H1 (cell line): ENCODE data around the gene GALNT17. TPM values are rescaled to one million over a fixed set of nuclear protein-coding genes. Genes with fewer than 3 reads are reported as not detected.

Source experiments
- CTCF ChIA-PET: fragments of 300-600 bp; sonication (Branson Sonifier 250); formaldehyde crosslinking; loops from one replicate; lab custom pipeline; 2021; ENCODE audit not compliant: partially characterized antibody; lab: Charles Lee
- POLR2A ChIA-PET: fragments of 300-600 bp; sonication (Branson Sonifier 250); formaldehyde crosslinking; loops from one replicate; lab custom pipeline; 2021; ENCODE audit warnings: inconsistent platforms; ENCODE audit not compliant: partially characterized antibody; lab: Charles Lee
- DNase-seq, 2 experiments: peaks; one replicate each; pipeline versions ENCODE4 v3.0.0 to v3.0.0-alpha.2; 2010 to 2022; ENCODE audit warnings: low spot score in 2 of 2, low read depth in 1 of 2, mixed read lengths in 1 of 2
- FAIRE-seq: peaks from 2 replicates; lab custom pipeline; 2011; peaks lifted over from hg19 to GRCh38; lab: Jason Lieb, UNC
- H2AFZ ChIP-seq: 2 replicates; pipeline ENCODE4 v1.8.1; 2012; ENCODE audit warnings: low read length, inconsistent platforms
- H2AK5ac ChIP-seq: 2 replicates; pipeline ENCODE4 v1.6.1; 2013; ENCODE audit warnings: low read depth, low read length
- H2BK120ac ChIP-seq: replicated peaks from 2 replicates; pipeline ENCODE3; 2013; ENCODE audit warnings: low read depth, low read length, inconsistent platforms
- H2BK12ac ChIP-seq: 2 replicates; pipeline ENCODE4 v1.6.1; 2013; ENCODE audit warnings: low read depth, low read length
- H2BK15ac ChIP-seq: 2 replicates; pipeline ENCODE4 v1.6.1; 2013; ENCODE audit warnings: low read length
- H2BK20ac ChIP-seq: 2 replicates; pipeline ENCODE4 v1.6.1; 2013; ENCODE audit warnings: low read length
- H2BK5ac ChIP-seq: 2 replicates; pipeline ENCODE4 v1.6.1; 2013; ENCODE audit warnings: low read depth, low read length
- H3K14ac ChIP-seq: 2 replicates; pipeline ENCODE4 v1.6.1; 2013; ENCODE audit warnings: inconsistent platforms; ENCODE audit not compliant: insufficient read length
- H3K18ac ChIP-seq: 2 replicates; pipeline ENCODE4 v1.6.1; 2013; ENCODE audit warnings: low read length; ENCODE audit errors: extremely low read depth
- H3K23ac ChIP-seq: 2 replicates; pipeline ENCODE4 v1.6.1; 2013; ENCODE audit warnings: inconsistent platforms; ENCODE audit not compliant: insufficient read length
- H3K23me2 ChIP-seq: 2 replicates; pipeline ENCODE4 v1.6.1; 2013; ENCODE audit warnings: low read depth, low read length
- H3K27ac ChIP-seq: 2 replicates; pipeline ENCODE4 v1.6.1; 2011; ENCODE audit warnings: low read depth, low read length, inconsistent platforms
- H3K27me3 ChIP-seq, 4 experiments: replicated peaks in 1 of 4; 1 replicate in 1 of 4; 2 replicates in 3 of 4; pipeline versions ENCODE4 v1.6.1 to v1.8.1; 2011 to 2013; ENCODE audit warnings: low read length in 3 of 4, mild to moderate bottlenecking in 3 of 4, inconsistent platforms in 2 of 4, mixed read lengths in 2 of 4, moderate library complexity in 1 of 4; ENCODE audit not compliant: control insufficient read depth in 3 of 4, insufficient read depth in 3 of 4; ENCODE audit errors: extremely low read depth in 1 of 4
- H3K36me3 ChIP-seq, 4 experiments: 2 replicates each; pipeline versions ENCODE4 v1.6.1 to v1.8.1; 2011 to 2013; ENCODE audit warnings: mild to moderate bottlenecking in 4 of 4, low read length in 3 of 4, moderate library complexity in 2 of 4, control low read depth in 1 of 4, inconsistent platforms in 1 of 4; ENCODE audit not compliant: insufficient read depth in 4 of 4, control insufficient read depth in 2 of 4
- H3K4ac ChIP-seq: replicated peaks from 2 replicates; pipeline ENCODE3; 2013; ENCODE audit warnings: low read length, low read depth, mixed read lengths, inconsistent platforms; ENCODE audit not compliant: insufficient read length
- H3K4me1 ChIP-seq, 4 experiments: replicated peaks in 1 of 4; 1 replicate in 1 of 4; 2 replicates in 3 of 4; pipeline versions ENCODE4 v1.6.1 to v1.8.1; 2011 to 2013; ENCODE audit warnings: low read length in 3 of 4, inconsistent platforms in 2 of 4, mixed read lengths in 1 of 4; ENCODE audit not compliant: insufficient read depth in 4 of 4, control insufficient read depth in 3 of 4
- H3K4me2 ChIP-seq, 2 experiments: 2 replicates each; pipeline versions ENCODE4 v1.6.1 to v1.8.1; 2011 to 2013; ENCODE audit warnings: low read depth in 2 of 2, low read length in 2 of 2, control low read depth in 1 of 2, inconsistent platforms in 1 of 2, mild to moderate bottlenecking in 1 of 2; ENCODE audit not compliant: insufficient read depth in 1 of 2
- H3K4me3 ChIP-seq, 4 experiments: fragments of 200-600, 300-600 bp in 1 of 4; sonication (generic), shearing (Covaris generic), sonication (Bioruptor Twin) in 1 of 4; 2 replicates each; pipeline versions ENCODE4 v1.5.1 to v1.8.1; 2011 to 2016; ENCODE audit warnings: low read length in 4 of 4, low read depth in 3 of 4, control low read depth in 2 of 4, inconsistent platforms in 2 of 4, mild to moderate bottlenecking in 2 of 4, mixed read lengths in 1 of 4, moderate library complexity in 1 of 4; ENCODE audit not compliant: insufficient read depth in 2 of 4; ENCODE audit errors: extremely low read depth in 1 of 4
- H3K56ac ChIP-seq: replicated peaks from 2 replicates; pipeline ENCODE3; 2013; ENCODE audit warnings: low read depth, mild to moderate bottlenecking, mixed read lengths, low read length, inconsistent platforms; ENCODE audit not compliant: insufficient read length
- H3K79me1 ChIP-seq: 2 replicates; pipeline ENCODE4 v1.6.1; 2013; ENCODE audit warnings: low read depth, low read length, control low read depth
- H3K79me2 ChIP-seq, 2 experiments: 2 replicates each; pipeline versions ENCODE4 v1.6.1 to v1.8.1; 2012 to 2013; ENCODE audit warnings: low read length in 2 of 2, mild to moderate bottlenecking in 2 of 2, inconsistent platforms in 1 of 2; ENCODE audit not compliant: insufficient read depth in 2 of 2, control insufficient read depth in 1 of 2
- H3K9ac ChIP-seq, 4 experiments: replicated peaks in 1 of 4; 1 replicate in 1 of 4; 2 replicates in 3 of 4; pipeline versions ENCODE4 v1.6.1 to v1.8.1; 2011 to 2013; ENCODE audit warnings: low read depth in 3 of 4, low read length in 3 of 4, control low read depth in 2 of 4, mild to moderate bottlenecking in 2 of 4, moderate library complexity in 2 of 4, inconsistent platforms in 1 of 4; ENCODE audit errors: extremely low read depth in 1 of 4
- H3K9me3 ChIP-seq, 2 experiments: 2 replicates each; pipeline versions ENCODE4 v1.6.1 to v1.8.1; 2012 to 2013; ENCODE audit warnings: mild to moderate bottlenecking in 2 of 2, moderate library complexity in 2 of 2, control low read depth in 1 of 2, inconsistent platforms in 1 of 2, low read depth in 1 of 2, low read length in 1 of 2, mixed read lengths in 1 of 2; ENCODE audit not compliant: insufficient read depth in 2 of 2
- H4K20me1 ChIP-seq, 2 experiments: replicated peaks in 1 of 2; 2 replicates each; pipeline versions ENCODE3 to v1.8.1; 2011 to 2013; ENCODE audit warnings: inconsistent platforms in 2 of 2, low read length in 2 of 2, mild to moderate bottlenecking in 1 of 2; ENCODE audit not compliant: insufficient read depth in 2 of 2, control insufficient read depth in 1 of 2
- H4K5ac ChIP-seq: 2 replicates; pipeline ENCODE4 v1.6.1; 2013; ENCODE audit warnings: low read length, low read depth, mixed read lengths, inconsistent platforms; ENCODE audit not compliant: insufficient read length
- H4K8ac ChIP-seq: 2 replicates; pipeline ENCODE4 v1.8.0; 2013; ENCODE audit warnings: mild to moderate bottlenecking, moderate library complexity, low read length, inconsistent platforms; ENCODE audit not compliant: insufficient read depth; ENCODE audit errors: extremely low read depth
- H4K91ac ChIP-seq: replicated peaks from 2 replicates; pipeline ENCODE3; 2013; ENCODE audit warnings: low read length, mixed read lengths, inconsistent platforms; ENCODE audit not compliant: insufficient read length
- NRF1 ChIP-seq: IDR thresholded peaks from 2 replicates; pipeline ENCODE4 v1.6.1; 2011; ENCODE audit warnings: mild to moderate bottlenecking, low read depth, low read length, improper control_type of control experiment
- RAD21 ChIP-seq, 2 experiments: IDR thresholded peaks in 1 of 2; conservative IDR thresholded peaks in 1 of 2; 2 replicates each; pipeline ENCODE4 v1.6.1; 2011; ENCODE audit warnings: low read depth in 2 of 2, low read length in 2 of 2, improper control_type of control experiment in 1 of 2, inconsistent platforms in 1 of 2, mild to moderate bottlenecking in 1 of 2, moderate library complexity in 1 of 2
- SIN3A ChIP-seq, 2 experiments: IDR thresholded peaks in 1 of 2; conservative IDR thresholded peaks in 1 of 2; 2 replicates each; pipeline ENCODE4 v1.6.1; 2011 to 2012; ENCODE audit warnings: low read length in 2 of 2, improper control_type of control experiment in 1 of 2, low read depth in 1 of 2, mild to moderate bottlenecking in 1 of 2
- SP1 ChIP-seq: IDR thresholded peaks from 2 replicates; pipeline ENCODE4 v1.6.1; 2011; ENCODE audit warnings: low read depth, low read length
- ZNF274 ChIP-seq: IDR thresholded peaks from 2 replicates; pipeline ENCODE4 v1.7.0; 2012; ENCODE audit warnings: low read length, borderline replicate concordance; ENCODE audit errors: extremely low read depth
- WGBS, 2 experiments: shearing (Covaris generic) in 1 of 2; methylation state at CpG; one replicate each; pipeline versions ENCODE4 v1.1.6 to v1.1.7; 2013 to 2015; ENCODE audit warnings: low lambda C conversion rate in 2 of 2, mixed read lengths in 2 of 2, inconsistent platforms in 1 of 2, low coverage in 1 of 2, missing lambda C conversion rate in 1 of 2; ENCODE audit not compliant: insufficient replicate concordance in 2 of 2, insufficient coverage in 1 of 2, insufficient read length in 1 of 2; ENCODE audit errors: extremely low coverage in 1 of 2, missing lambda C conversion rate in 1 of 2; 5-methylcytosine and 5-hydroxymethylcytosine counted together
- polyA plus RNA-seq, 7 experiments: library from polyadenylated mRNA; depleted of rRNA in 3 of 7; stranded (reverse) in 5 of 7; unstranded in 2 of 7; fragments of >200 nt in 5 of 7; fragments of 200-250 nt in 2 of 7; gene quantifications; 1 replicate in 5 of 7; 2 replicates in 1 of 7; 4 replicates in 1 of 7; pipeline versions ENCODE4 v1.2.1 to v1.2.3, GENCODE V29; 2011 to 2013; ENCODE audit warnings: missing spikeins in 2 of 7, mixed read lengths in 2 of 7
- total RNA-seq: library from RNA; stranded (reverse); fragmentation: NEBNext Ultra II Directional; extraction: Animal tissue kit (Norgen Biotek cat#: 25700); gene quantifications from 2 replicates; pipeline ENCODE4 v1.2.1, GENCODE V29; 2021
- TF ChIP-seq, protein P1 (sequence below): IDR thresholded peaks from 2 replicates; pipeline ENCODE4 v1.6.1; 2012; ENCODE audit warnings: low read length, inconsistent platforms
- TF ChIP-seq, protein P2 (sequence below): IDR thresholded peaks from 2 replicates; pipeline ENCODE4 v1.6.1; 2012; ENCODE audit warnings: inconsistent platforms

GALNT17 gene
- total and polyA plus RNA-seq, 2 of the 8 experiments (the other 6 are each of a cell fraction or from before 2014, with no cell fraction given): 37.7 to 47.0 TPM

DNA sequence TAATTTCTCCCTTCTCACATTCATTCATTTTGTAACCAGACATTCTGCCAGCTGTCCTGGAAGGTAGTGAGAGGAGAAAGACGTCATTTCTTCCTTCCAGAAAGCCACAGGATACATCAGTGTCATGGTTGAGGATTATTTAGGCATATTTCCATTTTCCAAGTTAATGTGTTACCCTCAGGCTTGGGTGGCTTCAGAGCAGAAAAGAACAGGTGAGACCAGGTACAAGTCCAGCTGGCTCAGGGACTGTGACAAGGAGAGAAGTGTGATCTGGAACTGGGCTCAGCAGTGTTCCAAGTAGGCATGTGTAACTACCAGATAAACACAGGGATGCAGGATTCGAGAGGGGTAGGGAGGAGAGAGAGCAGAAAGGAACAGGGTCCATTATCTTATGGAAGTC is 386.9 kb downstream of the GALNT17 start:
- Histone ChIP-seq H3K23me2 (no peaks in the 10 kb centered on the region; the same call in 1 of the 2 replicates), H3K36me3 (peaks cover 0 to 35% (median 4%) of the 10 kb centered on the region in 4 experiments; a peak in 5 of 8 replicates), H2BK120ac (no peak overlapping the region), H3K27ac (no peak overlapping the region), H3K79me2 (no peaks in the 10 kb centered on the region), H2AFZ (no peak overlapping the region), H4K5ac (no peak overlapping the region), H4K20me1 (no peaks in the 10 kb centered on the region), H2BK20ac (no peak overlapping the region), H3K18ac (no peak overlapping the region), H3K56ac (no peak overlapping the region), H4K91ac (no peak overlapping the region), H3K4ac (no peak overlapping the region), H2BK12ac (no peak overlapping the region), H3K4me2 (no peak overlapping the region), H3K27me3 (no peaks in the 10 kb centered on the region), H3K79me1 (no peaks in the 10 kb centered on the region), H3K23ac (no peak overlapping the region), H2BK5ac (no peak overlapping the region), H3K4me1 (no peaks in the 10 kb centered on the region), H3K9ac (no peak overlapping the region), H4K8ac (no peak overlapping the region), H3K4me3 (no peak overlapping the region), H3K14ac (no peak overlapping the region), H2AK5ac (no peak overlapping the region), H3K9me3 (peaks cover 21 to 22% of the 10 kb centered on the region in 2 experiments), H2BK15ac (no peak overlapping the region)
- DNase-seq (no peak), FAIRE-seq (no peak)
- TF ChIP-seq RAD21 (IDR thresholded peaks at IDR 0.05 in 1 of 2, conservative IDR thresholded peaks at IDR 0.05 in 1 of 2; ENCODE audit: low read depth in 2 of 2, low read length in 2 of 2) (no peak), SP1 (no peak), NRF1 (no peak), ZNF274 (no peak), SIN3A (conservative IDR thresholded peaks at IDR 0.05 in 1 of 2, IDR thresholded peaks at IDR 0.05 in 1 of 2; ENCODE audit: low read depth in 1 of 2, low read length in 2 of 2) (no peak)
- TF ChIP-seq, protein P1, sequence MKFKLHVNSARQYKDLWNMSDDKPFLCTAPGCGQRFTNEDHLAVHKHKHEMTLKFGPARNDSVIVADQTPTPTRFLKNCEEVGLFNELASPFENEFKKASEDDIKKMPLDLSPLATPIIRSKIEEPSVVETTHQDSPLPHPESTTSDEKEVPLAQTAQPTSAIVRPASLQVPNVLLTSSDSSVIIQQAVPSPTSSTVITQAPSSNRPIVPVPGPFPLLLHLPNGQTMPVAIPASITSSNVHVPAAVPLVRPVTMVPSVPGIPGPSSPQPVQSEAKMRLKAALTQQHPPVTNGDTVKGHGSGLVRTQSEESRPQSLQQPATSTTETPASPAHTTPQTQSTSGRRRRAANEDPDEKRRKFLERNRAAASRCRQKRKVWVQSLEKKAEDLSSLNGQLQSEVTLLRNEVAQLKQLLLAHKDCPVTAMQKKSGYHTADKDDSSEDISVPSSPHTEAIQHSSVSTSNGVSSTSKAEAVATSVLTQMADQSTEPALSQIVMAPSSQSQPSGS: no peak
- TF ChIP-seq, protein P2, sequence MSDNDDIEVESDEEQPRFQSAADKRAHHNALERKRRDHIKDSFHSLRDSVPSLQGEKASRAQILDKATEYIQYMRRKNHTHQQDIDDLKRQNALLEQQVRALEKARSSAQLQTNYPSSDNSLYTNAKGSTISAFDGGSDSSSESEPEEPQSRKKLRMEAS: no peak
- 86% methylated on average over 2 of the region's 2 CpGs; no CpG with 5 or more reads in 1 of the 2 experiments for WGBS, 2 experiments
- ChIA-PET CTCF (interaction anchor here (1.0 kb wide), 1 partner anchor 214 kb away, joined by 4 read pairs; no protein-coding TSS in a partner anchor), POLR2A (no interaction called here)
